SK-N-SH treated with all-trans-retinoic acid at 6 μM for 48 hours (cell line): ENCODE results near the gene HBG2.

Experiments
- ATAC-seq: fragments of 200-7000 bp; cut with Tn5 transposase; 3 replicates; pipeline ENCODE4 v1.9.1; 2020; ENCODE audit warnings: mild to moderate bottlenecking, moderate library complexity
- ARNTL ChIP-seq: fragments of 450-650 bp; formaldehyde crosslinking; IDR thresholded peaks from 2 replicates; pipeline ENCODE4 v1.5.0; 2020; ENCODE audit warnings: low read depth, mild to moderate bottlenecking, moderate library complexity, borderline replicate concordance
- BACH2 ChIP-seq: fragments of 250-450 bp; sonication (Bioruptor Pico); IDR thresholded peaks from 2 replicates; pipeline ENCODE4 v1.9.0; 2021; ENCODE audit warnings: mild to moderate bottlenecking, borderline replicate concordance
- CSDC2 ChIP-seq: fragments of 250-450 bp; sonication (Bioruptor Pico); IDR thresholded peaks from 2 replicates; pipeline ENCODE4 v1.5.0; 2020; ENCODE audit warnings: mild to moderate bottlenecking, moderate library complexity
- CSRNP3 ChIP-seq: fragments of 250-450 bp; sonication (Bioruptor Pico); IDR thresholded peaks from 2 replicates; pipeline ENCODE4 v1.5.1; 2021; ENCODE audit warnings: mild to moderate bottlenecking, moderate library complexity
- ESRRG ChIP-seq: fragments of 250-450 bp; sonication (Bioruptor Pico); IDR thresholded peaks from 2 replicates; pipeline ENCODE4 v1.6.1; 2021; ENCODE audit warnings: mild to moderate bottlenecking
- OSR1 ChIP-seq: fragments of 250-450 bp; sonication (Bioruptor Pico); IDR thresholded peaks from 2 replicates; pipeline ENCODE4 v1.8.0; 2022; ENCODE audit warnings: moderate library complexity, mild to moderate bottlenecking, inconsistent platforms
- POU6F1 ChIP-seq: fragments of 250-450 bp; sonication (Bioruptor Pico); IDR thresholded peaks from 2 replicates; pipeline ENCODE4 v1.8.0; 2021; ENCODE audit warnings: low read depth, mild to moderate bottlenecking, moderate library complexity, borderline replicate concordance
- PPARA ChIP-seq: fragments of 250-450 bp; sonication (Bioruptor Pico); IDR thresholded peaks from 2 replicates; pipeline ENCODE4 v1.5.0; 2020; ENCODE audit warnings: mild to moderate bottlenecking, borderline replicate concordance
- SNAI2 ChIP-seq: fragments of 250-450 bp; sonication (Bioruptor Pico); IDR thresholded peaks from 2 replicates; pipeline ENCODE4 v1.5.0; 2020; ENCODE audit warnings: mild to moderate bottlenecking, moderate library complexity
- TCF4 ChIP-seq: fragments of 250-450 bp; sonication (Bioruptor Pico); IDR thresholded peaks from 2 replicates; pipeline ENCODE4 v1.8.0; 2021; ENCODE audit warnings: mild to moderate bottlenecking, moderate library complexity, borderline replicate concordance
- TOX ChIP-seq: fragments of 250-450 bp; sonication (Bioruptor Pico); IDR thresholded peaks from 2 replicates; pipeline ENCODE4 v1.8.0; 2021; ENCODE audit warnings: mild to moderate bottlenecking, moderate library complexity, borderline replicate concordance
- ZC3H10 ChIP-seq: fragments of 250-450 bp; sonication (Bioruptor Pico); IDR thresholded peaks from 2 replicates; pipeline ENCODE4 v1.5.1; 2021; ENCODE audit warnings: mild to moderate bottlenecking, moderate library complexity
- ZFP3 ChIP-seq: fragments of 250-450 bp; sonication (Bioruptor Pico); IDR thresholded peaks from 2 replicates; pipeline ENCODE4 v1.5.0; 2020; ENCODE audit warnings: mild to moderate bottlenecking, moderate library complexity
- ZFP30 ChIP-seq: fragments of 450-650 bp; formaldehyde crosslinking; IDR thresholded peaks from 2 replicates; pipeline ENCODE4 v1.5.0; 2022; ENCODE audit warnings: mild to moderate bottlenecking, moderate library complexity
- ZNF565 ChIP-seq: fragments of 450-650 bp; formaldehyde crosslinking; conservative IDR thresholded peaks from 2 replicates; pipeline ENCODE4 v1.5.0; 2020; ENCODE audit warnings: low read depth, mild to moderate bottlenecking, moderate library complexity
- ZNF70 ChIP-seq: fragments of 450-650 bp; formaldehyde crosslinking; IDR thresholded peaks from 2 replicates; pipeline ENCODE4 v1.5.0; 2020; ENCODE audit warnings: mild to moderate bottlenecking, moderate library complexity
- TF ChIP-seq, protein P1 (sequence below): fragments of 250-450 bp; sonication (Bioruptor Pico); IDR thresholded peaks from 2 replicates; pipeline ENCODE4 v1.5.0; 2020; ENCODE audit warnings: mild to moderate bottlenecking, moderate library complexity
- TF ChIP-seq, protein P2 (sequence below): fragments of 250-450 bp; sonication (Bioruptor Pico); IDR thresholded peaks from 2 replicates; pipeline ENCODE4 v1.5.1; 2020; ENCODE audit warnings: low read depth, mild to moderate bottlenecking, moderate library complexity
- TF ChIP-seq, protein P3 (sequence below): fragments of 250-450 bp; sonication (Bioruptor Pico); IDR thresholded peaks from 2 replicates; pipeline ENCODE4 v1.8.0; 2020; ENCODE audit warnings: mild to moderate bottlenecking, moderate library complexity, borderline replicate concordance

HBG2 gene

GRCh38 chr11:5224538-5225479 is 29.8 kb downstream of the HBG2 start:
- no peak for TF ChIP-seq ZNF565 (CRISPR knock-in tag)
- no peak for TF ChIP-seq TCF4 (CRISPR knock-in tag)
- TF ChIP-seq CSDC2 (CRISPR knock-in tag): no peak
- TF ChIP-seq TOX (CRISPR knock-in tag): no peak
- TF ChIP-seq ZFP30 (CRISPR knock-in tag): no peak
- no peak for TF ChIP-seq PPARA (CRISPR knock-in tag)
- no peak for TF ChIP-seq POU6F1 (CRISPR knock-in tag)
- TF ChIP-seq, protein P1, sequence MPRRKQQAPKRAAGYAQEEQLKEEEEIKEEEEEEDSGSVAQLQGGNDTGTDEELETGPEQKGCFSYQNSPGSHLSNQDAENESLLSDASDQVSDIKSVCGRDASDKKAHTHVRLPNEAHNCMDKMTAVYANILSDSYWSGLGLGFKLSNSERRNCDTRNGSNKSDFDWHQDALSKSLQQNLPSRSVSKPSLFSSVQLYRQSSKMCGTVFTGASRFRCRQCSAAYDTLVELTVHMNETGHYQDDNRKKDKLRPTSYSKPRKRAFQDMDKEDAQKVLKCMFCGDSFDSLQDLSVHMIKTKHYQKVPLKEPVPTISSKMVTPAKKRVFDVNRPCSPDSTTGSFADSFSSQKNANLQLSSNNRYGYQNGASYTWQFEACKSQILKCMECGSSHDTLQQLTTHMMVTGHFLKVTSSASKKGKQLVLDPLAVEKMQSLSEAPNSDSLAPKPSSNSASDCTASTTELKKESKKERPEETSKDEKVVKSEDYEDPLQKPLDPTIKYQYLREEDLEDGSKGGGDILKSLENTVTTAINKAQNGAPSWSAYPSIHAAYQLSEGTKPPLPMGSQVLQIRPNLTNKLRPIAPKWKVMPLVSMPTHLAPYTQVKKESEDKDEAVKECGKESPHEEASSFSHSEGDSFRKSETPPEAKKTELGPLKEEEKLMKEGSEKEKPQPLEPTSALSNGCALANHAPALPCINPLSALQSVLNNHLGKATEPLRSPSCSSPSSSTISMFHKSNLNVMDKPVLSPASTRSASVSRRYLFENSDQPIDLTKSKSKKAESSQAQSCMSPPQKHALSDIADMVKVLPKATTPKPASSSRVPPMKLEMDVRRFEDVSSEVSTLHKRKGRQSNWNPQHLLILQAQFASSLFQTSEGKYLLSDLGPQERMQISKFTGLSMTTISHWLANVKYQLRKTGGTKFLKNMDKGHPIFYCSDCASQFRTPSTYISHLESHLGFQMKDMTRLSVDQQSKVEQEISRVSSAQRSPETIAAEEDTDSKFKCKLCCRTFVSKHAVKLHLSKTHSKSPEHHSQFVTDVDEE (CRISPR knock-in tag): no peak
- TF ChIP-seq ESRRG (CRISPR knock-in tag): no peak
- no peak for TF ChIP-seq BACH2 (CRISPR knock-in tag)
- TF ChIP-seq, protein P2, sequence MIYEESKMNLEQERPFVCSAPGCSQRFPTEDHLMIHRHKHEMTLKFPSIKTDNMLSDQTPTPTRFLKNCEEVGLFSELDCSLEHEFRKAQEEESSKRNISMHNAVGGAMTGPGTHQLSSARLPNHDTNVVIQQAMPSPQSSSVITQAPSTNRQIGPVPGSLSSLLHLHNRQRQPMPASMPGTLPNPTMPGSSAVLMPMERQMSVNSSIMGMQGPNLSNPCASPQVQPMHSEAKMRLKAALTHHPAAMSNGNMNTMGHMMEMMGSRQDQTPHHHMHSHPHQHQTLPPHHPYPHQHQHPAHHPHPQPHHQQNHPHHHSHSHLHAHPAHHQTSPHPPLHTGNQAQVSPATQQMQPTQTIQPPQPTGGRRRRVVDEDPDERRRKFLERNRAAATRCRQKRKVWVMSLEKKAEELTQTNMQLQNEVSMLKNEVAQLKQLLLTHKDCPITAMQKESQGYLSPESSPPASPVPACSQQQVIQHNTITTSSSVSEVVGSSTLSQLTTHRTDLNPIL (CRISPR knock-in tag): no peak
- TF ChIP-seq ZNF70: no peak
- no peak for TF ChIP-seq OSR1 (CRISPR knock-in tag)
- no peak for TF ChIP-seq ZFP3 (CRISPR knock-in tag)

DNA sequence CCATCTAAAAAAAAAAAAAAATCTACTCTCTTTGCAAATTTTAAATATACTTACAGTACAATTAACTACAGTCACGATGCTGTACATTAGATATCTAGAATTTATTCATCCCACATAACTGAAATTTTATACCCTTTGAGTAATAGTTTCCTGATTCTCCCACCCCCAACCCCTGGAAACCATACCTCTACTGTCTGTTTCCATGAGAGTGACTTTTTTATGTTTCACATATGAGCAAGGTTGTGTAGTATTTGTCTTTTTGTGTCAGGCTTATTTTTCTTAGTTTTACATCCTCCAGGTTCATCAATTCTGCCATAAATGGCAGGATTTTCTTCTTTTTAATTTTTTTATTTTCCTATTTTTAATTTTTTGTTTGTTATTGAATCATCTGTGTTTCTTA is 30.9 kb downstream of the HBG2 start:
- TF ChIP-seq, protein P2 (CRISPR knock-in tag): no peak
- TF ChIP-seq, protein P3, sequence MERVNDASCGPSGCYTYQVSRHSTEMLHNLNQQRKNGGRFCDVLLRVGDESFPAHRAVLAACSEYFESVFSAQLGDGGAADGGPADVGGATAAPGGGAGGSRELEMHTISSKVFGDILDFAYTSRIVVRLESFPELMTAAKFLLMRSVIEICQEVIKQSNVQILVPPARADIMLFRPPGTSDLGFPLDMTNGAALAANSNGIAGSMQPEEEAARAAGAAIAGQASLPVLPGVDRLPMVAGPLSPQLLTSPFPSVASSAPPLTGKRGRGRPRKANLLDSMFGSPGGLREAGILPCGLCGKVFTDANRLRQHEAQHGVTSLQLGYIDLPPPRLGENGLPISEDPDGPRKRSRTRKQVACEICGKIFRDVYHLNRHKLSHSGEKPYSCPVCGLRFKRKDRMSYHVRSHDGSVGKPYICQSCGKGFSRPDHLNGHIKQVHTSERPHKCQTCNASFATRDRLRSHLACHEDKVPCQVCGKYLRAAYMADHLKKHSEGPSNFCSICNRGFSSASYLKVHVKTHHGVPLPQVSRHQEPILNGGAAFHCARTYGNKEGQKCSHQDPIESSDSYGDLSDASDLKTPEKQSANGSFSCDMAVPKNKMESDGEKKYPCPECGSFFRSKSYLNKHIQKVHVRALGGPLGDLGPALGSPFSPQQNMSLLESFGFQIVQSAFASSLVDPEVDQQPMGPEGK (CRISPR knock-in tag): no peak
- TF ChIP-seq ZC3H10 (CRISPR knock-in tag): no peak
- no peak for TF ChIP-seq CSDC2 (CRISPR knock-in tag)
- TF ChIP-seq BACH2 (CRISPR knock-in tag): no peak
- TF ChIP-seq ZFP30 (CRISPR knock-in tag): no peak
- no peak for TF ChIP-seq TOX (CRISPR knock-in tag)
- no peak for TF ChIP-seq ZNF565 (CRISPR knock-in tag)
- no peak for TF ChIP-seq CSRNP3 (CRISPR knock-in tag)
- no peak for TF ChIP-seq OSR1 (CRISPR knock-in tag)
- no peak for TF ChIP-seq ZNF70
- no peak for TF ChIP-seq ARNTL
- no peak for TF ChIP-seq SNAI2 (CRISPR knock-in tag)
- TF ChIP-seq ESRRG (CRISPR knock-in tag): no peak
- ATAC-seq: no peak

More at GRCh38 chr11:5224538-5225479, 29.8 kb downstream of the HBG2 start:
- ATAC-seq: no peak
